Activated CD8-positive, alpha-beta memory T cell treated with anti-CD3 and anti-CD28 coated beads for 48 hours (primary cell): ENCODE measurements around the gene MYO7B.

Experiments used
- DNase-seq, 3 experiments: peaks; one replicate each; pipeline ENCODE4 v3.0.0-alpha.2; 2020; ENCODE audit warnings: low read depth in 2 of 3, low spot score in 2 of 3

The MYO7B gene

DNA sequence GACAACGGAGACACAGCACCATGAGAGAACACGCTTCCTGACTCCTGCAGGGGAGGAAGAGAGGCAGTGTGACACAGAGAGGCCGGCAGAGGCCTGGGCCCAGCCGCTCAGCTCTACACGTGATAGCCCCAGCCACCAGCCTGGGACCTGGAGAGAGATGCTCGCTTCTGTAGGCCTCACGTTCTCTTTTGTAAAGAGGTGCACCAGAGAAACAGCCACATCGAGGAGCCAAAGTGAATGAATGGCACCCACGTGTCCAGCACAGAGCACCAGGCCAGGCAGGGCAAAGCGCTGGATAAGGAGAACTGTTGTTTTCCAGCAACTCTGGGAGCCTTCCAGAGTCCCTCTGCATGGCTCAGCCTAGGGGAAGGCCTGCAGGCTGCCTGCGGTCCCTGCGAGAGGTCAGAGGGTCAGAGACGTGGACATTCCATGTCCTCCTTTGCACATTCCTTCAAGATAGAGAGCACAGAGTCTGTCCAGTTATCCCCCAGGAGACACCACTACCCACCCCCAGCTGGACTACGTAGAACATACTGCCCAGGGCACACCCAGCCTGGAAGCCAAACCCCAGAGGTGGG, 125.7 kb downstream of the MYO7B start:
- DNase-seq = no peak

- no peak for DNase-seq
Observed at GRCh38 chr2:127661949-127662510, 126.5 kb downstream of the MYO7B start.

GRCh38 chr2:127662937-127663565, 127.6 kb downstream of the MYO7B start:
- DNase-seq = no peak

GRCh38 chr2:127663566-127664064, 128.1 kb downstream of the MYO7B start:
- DNase-seq = no peak

- DNase-seq = no peak
Observed at GRCh38 chr2:127664065-127664894, 128.8 kb downstream of the MYO7B start.

GRCh38 chr2:127664895-127665225, 129.4 kb downstream of the MYO7B start:
- DNase-seq = no peak

DNA sequence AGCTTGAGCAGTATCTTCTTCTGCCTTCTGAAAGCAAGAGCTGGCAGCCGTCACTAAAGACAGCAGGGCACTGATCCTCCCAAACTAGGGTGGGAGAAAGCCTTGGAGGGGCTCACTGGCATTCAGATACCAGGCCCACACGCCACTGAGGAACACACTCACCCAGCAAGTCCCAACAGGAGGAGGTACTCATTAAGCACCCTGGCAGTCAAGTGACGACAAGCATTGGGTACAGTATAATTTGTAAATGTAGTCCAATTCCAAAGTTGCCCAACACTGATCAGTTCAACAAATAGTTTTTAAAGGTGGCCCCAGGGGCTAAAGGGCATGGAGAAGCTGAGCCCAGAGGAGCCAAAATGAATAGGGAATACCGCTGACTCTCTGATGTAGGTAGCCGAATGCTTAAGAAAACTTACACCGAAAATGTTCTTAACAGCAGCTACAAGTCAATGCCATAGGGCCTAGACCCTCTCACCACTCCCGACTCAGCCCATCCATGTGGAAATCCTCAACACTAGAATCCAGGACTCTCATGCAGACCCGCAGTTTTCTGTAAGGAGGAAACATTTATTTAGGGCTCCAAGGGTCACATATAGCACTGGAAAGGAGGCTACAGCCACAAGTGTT, 129.9 kb downstream of the MYO7B start:
- DNase-seq = no peak

DNA sequence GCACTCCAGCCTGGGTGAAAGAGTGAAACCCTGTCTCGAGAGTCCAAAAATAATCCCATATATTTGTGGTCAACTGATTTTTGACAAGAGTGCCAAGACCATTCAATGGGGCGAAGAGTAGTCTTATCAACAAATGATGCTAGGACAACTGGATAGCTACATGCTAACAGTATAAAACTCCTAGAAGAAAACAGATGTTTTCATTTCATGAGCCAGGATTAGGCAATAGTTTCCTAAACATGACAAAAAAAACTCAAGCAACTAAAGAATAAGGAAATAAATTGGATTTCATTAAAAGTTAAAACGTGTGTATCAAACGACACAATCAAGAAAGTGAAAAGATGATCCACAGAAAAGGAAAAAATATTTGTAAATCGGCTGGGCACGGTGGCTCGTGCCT, 133.6 kb downstream of the MYO7B start:
- no peak for DNase-seq

GRCh38 chr2:127670055-127670956, 134.8 kb downstream of the MYO7B start:
- no peak for DNase-seq

- DNase-seq = no peak
Observed at GRCh38 chr2:127670957-127671290, 135.4 kb downstream of the MYO7B start.

- DNase-seq = no peak
Observed at GRCh38 chr2:127671557-127672302, 136.2 kb downstream of the MYO7B start.

DNA sequence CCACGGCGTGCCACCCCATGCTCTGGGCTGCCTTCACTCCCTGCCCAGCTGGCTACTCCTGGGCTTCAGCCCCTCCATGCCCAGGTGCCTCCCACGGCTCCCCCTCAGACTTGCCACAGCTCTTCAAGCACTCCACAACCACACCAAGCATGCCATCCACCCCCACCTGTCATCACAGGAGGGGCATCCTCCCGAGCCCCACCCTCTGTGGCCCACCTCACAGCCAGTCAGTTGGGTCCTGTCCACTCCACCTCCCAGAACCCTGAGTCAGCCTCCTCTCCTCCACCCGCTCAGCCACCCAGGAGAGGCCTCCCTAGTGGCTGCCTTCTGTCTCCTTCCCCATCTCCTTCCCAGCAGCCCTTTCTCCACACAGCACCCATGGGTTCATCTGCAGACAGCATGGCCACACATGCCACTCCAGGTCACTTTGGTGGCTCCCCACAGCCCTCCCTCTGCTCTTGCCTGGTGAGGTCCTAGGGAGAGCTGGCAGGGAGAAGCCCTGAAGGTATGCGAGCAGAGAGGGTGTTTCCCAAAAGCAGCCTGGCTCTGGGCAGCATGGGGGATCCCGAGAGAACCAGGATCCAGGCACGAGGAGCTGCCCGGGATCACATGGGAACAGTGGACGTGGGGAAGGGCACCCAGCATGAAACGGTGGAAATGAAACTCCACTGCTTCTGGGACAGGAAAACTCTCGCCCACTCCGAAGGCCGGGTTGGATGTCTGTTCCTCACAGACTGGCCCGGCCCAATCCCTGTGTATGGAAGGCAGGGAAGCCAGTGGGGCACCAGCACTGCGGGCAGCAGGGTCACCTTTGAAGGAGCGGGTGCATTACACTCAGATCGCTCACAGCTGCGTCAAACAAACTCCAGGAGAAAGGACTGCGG, 137.1 kb downstream of the MYO7B start:
- DNase-seq = no peak

DNA sequence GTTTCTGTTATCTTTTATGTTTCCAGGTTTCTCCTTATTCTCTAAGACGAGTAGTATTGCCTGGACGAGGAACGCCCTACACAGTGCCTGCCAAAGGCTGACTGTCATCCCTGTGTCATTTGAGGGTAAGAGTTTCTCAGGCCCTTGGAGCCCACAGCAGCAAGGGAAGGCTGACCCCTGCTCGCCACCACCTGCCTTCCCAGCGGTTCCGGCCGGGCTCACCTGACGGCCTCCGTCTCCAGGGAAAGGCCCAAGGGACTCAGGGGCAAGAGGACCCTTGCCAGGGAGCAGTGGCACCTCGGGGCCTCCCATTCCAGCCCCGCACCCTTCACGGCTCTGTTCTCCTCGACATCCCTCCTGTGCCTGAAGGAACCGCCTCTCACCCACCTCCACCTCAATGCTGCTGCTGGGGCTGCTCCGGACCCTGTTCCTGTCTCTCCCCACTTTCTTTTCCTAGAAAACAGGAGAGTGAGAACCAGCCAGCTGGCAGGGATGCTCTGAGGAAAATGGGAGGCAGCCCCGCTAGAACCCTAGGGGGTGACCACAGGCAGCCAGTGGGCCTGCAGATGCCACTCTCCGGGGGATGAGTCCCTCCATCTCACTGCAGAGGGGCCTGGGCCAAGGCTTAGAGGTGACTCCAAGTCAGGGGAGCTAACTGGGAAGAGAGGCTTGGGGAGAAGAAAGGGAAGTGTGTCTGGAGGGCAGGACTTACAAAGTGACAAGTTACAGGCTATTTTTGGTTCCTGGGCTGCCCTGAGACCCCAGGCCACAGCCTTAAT, 138.0 kb downstream of the MYO7B start:
- DNase-seq = no peak

DNA sequence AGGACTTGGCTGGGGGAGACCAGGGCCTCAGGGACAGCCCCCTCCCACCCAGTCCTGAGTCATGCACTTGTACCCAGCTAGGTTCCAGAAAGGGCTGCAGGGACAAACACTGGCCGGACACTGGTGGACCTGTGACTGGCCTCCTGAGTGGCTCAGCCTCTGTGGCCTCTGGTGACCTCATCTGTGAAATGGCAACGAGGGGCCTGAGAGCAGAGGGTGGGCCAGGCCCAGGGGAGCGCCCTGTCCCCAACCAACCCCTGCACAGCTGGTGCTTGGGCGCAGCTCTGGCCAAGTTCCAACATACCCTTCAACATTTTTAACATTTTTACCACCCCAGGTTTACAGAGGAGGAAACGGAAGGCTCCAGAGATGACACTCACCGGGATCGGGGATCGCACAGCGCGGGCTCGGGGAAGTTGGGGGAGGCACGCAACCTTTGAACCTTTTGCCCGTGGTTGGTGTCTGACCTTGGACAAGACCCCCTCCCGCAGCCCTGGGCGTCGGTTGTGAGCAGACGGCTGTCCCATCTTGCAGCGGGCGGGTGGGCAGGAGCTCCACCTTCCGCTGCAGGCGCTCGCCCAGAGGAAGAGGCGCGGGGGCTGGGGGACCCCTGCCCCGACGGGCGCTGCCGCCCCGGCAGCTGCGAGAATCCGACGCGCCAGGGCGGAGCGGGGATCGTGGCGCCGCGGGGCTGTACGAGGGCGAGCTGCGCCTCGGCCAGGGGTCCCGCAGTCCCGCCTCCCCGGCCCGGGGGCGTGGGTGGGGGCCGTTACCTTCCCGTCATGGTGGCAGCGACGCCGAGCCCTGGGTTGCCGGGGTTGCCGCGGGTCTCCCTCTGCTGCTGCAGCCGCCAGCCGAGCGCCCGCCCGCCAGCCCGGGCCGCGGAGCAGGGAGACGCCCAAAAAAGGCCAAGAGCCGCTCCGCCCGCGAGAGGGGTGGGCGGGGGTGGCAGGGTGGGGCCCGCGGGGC, 139.0 kb downstream of the MYO7B start:
- DNase-seq = no peak

GRCh38 chr2:127675331-127676261, 140.1 kb downstream of the MYO7B start, which contains the start of gene LIMS2:
Gene LIMS2, minus strand, starts transcription at chr2:127675530. Its CDS starts 506 bp downstream, at chr2:127675024.
- DNase-seq = no peak

- no peak for DNase-seq
Observed at GRCh38 chr2:127676906-127677305, 141.4 kb downstream of the MYO7B start.
